Pulmonary artery endothelial cell (primary cell): ENCODE measurements around the gene DHRS7B. TPM values are rescaled to one million over a fixed set of nuclear protein-coding genes. Genes with fewer than 3 reads are reported as not detected.
"Not testable (repeated sequence)": the region's sequence is repeated elsewhere in the genome, so short reads cannot be mapped to it uniquely, and the experiment has no call there.

Experiments used
- DNase-seq: peaks from one replicate; pipeline ENCODE4 v3.0.0-alpha.2; 2011; ENCODE audit warnings: low read depth, low spot score
- total RNA-seq: library from RNA; depleted of rRNA; stranded (reverse); fragments of >200 nt; gene quantifications from 2 replicates; pipeline ENCODE4 v1.2.3, GENCODE V29; 2014

The DHRS7B gene
- total RNA-seq, 1 donor from 2014 or later = 12.5 TPM

DNA sequence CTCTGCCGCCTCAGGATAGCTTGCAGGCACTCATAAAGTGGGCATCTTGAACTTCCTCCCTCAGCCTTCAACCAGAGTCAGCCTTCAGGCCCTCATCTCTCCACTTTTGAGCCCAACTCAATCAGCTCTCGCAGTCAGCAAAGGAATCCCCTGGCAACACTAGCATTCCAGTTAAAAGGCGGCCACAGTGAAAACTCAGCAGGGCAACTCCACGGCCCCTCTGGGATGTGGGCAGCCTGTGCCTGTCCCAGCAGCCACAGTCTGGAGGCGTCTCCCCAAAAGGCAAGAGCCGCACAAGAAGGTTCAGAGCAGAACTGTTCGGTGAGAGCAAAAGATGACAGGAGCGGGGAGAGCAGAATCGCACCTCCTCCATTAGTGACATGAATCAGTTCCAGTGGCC lies 78.2 kb downstream of the DHRS7B start:
- DNase-seq = no peak

DNA sequence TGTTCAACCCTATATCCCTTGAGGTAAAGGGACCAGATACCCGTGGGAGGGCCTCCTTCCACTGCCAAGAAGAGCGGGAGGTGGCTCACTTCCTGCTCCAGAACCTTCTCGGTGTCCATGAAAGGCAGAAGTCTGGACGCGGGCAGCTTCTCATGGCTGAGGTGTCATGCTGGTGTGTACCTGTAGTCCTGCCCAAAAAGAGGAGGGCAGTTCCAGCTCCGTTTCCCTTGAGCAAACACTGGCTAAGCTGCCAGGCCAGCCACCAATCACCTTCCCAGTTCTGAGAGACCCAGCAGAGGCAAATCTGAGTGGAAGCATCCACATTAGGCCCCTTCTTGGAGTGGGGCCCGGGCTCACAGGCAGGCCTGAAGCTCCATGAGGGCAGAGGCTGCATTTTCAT lies 81.6 kb downstream of the DHRS7B start:
- no peak for DNase-seq

DNA sequence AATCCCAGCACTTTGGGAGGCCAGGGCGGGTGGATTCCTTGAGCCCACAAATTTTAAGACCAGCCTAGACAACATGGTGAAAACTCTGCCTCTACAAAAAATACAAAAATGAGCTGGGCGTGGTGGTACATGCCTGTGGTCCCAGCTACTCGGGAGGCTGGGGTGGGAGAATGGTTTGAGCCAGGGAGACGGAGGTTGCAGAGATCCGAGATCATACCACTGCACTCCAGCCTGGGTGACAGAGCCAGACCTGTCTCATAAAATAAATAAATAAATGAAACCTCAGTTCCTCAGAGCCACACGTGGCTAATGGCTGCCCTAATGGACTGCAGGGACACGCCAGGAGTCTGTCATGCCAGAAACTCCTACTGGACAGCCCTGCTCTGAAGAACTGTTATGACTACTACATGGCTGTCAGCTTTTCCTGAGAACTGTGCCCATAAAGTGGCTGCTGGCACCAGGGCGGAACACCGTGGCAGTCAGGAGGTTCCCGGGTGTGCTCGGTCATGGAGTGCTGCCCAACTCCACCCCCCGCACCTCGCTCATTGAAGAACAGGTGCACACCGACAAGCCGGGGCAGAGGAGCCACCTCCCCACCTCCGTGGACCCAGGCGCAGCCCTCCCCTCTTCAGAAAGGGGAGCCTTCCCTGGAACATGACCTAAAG lies 82.9 kb downstream of the DHRS7B start:
- no peak for DNase-seq

DNA sequence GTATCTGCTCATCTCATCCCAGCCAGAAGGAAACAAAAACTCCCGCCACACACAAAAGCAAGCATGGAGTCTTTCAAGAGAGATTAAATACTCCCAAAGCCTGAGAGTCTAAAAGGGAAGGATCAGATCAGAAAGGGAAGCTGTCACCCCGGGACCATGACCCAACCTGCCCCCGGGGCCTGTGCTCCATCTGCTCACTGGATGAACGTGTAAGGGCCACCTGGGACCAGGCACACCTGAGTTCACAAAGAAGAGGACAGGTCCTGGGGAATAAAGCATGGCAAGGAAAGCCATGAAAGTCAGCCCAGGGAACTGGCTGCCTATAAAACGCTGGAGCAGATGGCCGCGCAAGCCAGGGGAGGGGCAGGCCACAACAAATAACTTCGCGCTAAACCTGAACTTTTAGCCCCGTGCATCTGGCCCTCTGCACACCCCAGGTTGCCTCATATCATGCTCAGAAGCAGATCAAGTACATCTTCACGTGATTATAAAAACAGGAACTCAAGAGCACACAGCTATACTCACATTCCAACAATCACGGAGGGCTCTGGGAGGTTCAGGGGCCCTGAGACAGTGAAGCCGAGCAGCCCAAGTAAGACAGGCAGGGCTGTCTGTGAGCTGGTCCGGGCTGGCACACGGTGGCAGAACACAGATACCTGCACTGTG lies 83.8 kb downstream of the DHRS7B start:
- no peak for DNase-seq

DNA sequence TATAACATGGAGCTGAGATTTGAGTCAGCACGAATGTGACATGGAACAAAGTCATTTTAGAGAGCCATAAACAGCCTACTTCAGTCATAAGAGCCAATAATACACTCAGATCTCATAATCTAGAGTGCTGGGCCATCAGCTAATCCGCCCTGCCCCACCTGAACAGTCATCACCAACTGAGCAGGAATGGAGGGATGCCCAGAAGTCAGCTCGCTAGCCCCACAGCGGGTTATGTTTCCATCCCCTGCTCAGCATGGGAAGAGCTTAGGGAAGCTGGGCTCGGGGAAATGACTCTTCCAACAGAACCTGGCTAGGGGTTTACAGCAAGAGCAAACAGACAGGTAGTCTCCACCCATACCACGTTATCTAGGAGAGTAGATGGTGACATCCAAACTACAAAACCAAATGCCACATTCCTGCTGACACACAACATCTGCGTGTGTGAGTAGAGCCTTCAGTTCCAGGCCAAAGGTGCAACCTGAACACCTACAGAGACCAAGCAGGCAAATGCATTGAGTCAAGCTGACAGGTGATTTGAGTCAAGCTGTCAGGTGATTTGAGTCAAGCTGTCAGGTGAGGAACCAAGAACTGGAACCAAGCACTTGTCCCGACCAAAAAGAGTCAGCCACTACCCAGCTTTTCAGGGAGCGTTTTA lies 85.2 kb downstream of the DHRS7B start:
- DNase-seq = no peak

DNA sequence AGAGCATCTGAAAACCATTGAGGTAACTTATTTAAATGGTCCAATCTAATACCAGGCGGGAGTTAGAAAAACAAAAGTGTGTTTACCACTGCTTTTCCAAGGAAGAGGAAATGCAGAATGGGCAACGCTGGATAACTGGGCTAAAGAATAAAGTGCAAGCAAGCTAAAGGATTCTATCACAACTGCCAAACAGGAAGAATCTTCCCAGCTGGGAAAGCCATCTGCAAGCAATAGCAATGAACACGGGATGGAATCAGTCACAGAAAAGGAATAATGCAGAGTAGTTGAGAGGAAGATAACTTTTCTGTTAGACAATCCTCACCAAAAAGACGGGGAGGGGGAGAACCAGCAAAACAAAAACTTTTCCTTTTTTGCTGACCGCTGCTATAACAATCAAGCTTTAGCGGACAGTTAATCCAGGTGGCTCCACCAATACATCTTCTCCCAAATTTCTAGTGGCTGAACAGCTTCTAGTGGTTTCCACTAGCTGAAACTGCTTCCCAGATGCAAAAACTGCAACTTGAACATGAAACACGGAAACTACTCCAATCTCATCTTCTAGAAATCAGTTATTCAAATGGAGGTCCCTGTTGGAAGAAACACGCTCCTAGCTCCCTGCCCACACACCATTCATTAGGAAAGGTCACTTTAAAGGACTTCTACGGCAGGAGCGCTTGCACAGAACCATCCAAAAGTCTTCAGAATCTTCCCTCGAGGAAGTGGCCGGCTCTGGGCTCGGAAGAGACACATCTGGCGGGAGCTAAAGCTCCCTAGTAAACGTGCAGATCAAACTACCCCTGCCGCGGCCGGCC lies 86.3 kb downstream of the DHRS7B start:
- no peak for DNase-seq

DNA sequence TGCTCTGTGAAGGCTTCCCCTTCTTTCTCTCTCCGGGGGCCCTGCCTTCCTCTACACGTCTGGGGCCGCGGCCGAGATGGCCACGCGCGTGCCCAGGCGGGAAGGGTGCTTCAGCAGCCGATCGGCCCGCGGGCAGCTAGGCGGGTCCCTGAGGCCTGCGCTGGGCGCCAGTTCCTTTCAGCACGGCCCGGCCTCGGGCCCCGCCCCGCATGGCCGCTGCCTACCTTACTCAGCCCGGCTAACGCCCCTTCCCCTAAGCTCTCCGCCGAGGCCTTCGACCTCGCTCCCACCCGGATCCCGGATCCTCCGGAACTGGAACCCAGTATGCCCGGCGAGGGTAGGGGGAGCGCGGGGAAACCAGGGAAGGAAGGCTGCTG lies 86.9 kb downstream of the DHRS7B start:
- DNase-seq = no peak

DNA sequence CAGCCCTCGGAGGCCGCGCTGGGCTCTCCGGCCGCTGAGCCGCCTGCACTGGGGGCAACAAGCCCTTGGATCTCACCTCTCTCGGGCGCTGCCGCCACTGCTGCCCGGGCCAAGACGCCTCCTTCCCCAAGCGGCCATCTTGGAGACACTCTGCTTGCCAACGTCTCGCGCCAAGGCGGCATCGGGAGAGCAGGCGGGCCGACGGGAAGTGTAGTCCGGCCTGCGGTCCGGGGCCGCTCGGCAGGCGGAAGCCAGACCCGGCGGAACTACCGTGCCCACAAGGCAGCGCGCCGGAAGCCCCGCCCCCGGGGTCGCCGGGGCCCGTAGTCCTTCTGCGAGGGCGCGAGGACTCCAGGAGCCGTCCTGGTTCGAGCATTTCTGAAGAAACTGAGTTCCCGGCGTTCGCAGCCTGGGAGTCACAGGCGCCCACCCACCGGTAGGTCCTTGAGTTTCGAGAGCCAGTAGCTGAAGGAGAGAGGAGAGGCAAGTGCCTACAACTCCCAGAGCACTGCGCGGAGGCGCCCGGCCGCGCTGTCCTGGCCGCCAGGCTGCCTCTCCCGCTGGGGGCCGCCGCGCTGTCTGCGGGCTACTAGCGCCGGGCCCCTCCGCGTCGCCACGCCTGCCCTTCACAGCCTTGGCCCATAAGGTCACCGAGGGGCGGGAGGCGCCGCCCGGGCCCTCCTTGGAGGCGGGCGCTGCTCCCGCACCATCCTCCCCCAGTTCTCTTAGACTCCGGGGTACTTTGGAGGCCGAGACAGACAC lies 87.4 kb downstream of the DHRS7B start, which contains the start of gene TMEM11:
Gene TMEM11, minus strand, starts transcription at position 147 of the 762 bp plus-strand sequence. Its CDS starts 9 bp downstream, at position 138.
- peak; percentile 91 for DNase-seq

DNA sequence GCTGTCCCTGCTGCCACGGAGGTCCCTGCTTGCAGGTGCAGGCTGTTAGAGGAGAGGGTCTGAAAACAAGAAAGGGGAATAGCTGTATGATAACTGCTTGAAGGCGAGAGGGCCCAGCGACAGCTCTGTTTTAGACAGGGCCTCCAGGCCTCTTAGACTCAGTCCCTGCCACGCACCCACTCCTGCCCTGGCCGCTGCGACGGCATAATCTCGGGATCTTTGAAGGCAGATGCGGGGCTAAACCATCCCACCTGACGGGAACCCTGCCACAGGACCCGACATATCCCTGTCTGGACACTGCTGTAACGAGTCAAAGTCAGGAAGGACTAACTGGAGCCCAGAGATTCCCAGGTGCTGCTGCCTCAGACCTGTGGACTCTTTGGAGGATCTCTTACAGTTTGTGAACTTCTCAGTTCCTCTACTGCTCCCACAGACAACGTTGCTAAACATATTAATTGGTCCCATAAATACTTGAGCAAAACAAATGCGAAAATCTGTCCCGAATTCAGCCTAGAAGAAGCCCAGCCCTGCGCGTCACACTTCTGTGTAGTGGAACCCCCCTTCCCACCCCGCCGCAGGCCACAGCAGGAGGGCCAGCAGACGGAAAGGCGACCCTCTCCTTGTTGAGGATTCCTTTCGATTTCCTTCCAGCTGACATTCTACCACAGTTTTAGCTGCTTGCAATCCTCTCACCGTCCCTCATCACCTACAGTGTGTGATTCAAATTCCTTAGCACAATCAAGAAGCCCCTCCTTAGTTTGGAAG lies 88.2 kb downstream of the DHRS7B start:
- DNase-seq = no peak

DNA sequence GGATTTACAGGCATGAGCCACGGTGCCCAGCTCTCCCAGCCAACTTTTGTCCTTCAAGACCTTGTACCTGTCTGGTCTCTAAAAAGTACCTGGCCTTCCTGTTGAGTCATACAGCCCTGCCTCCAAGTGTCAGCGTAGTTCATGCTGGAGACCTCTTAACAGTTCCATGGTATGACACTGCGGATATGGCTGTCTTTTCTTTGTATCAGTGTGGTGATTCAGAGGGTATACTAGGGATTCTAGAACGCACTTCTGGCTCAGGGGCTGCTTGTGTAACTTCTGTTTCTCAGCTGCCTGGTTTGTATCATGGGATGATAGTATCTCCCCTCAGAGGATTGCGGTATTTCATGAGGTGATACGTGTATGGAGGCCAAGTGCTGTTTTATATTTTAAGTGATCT lies 89.2 kb downstream of the DHRS7B start:
- DNase-seq = no peak

DNA sequence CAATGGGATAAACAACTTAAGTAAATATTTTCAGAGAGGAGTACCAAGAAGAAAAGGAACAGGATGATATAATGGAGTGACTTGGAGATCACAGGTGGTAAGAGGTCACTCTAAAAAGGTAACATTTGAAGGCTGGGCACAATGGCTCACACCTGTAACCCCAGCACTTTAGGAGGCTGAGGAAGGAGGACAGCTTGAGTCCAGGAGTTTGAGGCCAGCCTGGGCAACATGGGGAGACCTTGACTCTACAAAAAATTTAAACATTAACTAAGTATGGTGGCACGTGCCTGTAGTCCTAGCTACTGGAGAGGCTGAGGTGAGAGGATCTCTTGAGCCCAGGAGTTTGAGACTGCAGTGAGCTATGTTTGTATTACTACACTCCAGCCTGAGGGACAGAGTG lies 90.6 kb downstream of the DHRS7B start:
- DNase-seq = no peak

DNA sequence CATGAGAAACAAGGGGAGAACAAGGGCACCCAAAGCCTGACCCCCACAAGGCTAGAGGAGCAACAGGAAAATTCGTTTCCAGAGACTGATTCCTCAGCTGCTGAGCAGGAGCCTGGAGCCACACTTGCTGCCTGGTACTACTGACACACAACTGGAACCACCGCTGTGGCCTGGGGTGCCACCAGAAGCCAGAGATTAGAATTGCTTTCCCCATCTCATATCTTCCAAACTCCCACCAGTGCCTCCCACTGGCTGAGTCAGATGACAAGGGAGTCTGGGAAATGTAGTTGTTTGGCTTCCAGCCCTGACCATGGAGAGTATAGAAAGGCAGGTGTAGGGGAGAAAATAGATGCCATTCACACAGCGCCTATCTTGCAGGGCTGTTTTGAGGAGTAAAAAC lies 91.3 kb downstream of the DHRS7B start:
- DNase-seq = no peak

DNA sequence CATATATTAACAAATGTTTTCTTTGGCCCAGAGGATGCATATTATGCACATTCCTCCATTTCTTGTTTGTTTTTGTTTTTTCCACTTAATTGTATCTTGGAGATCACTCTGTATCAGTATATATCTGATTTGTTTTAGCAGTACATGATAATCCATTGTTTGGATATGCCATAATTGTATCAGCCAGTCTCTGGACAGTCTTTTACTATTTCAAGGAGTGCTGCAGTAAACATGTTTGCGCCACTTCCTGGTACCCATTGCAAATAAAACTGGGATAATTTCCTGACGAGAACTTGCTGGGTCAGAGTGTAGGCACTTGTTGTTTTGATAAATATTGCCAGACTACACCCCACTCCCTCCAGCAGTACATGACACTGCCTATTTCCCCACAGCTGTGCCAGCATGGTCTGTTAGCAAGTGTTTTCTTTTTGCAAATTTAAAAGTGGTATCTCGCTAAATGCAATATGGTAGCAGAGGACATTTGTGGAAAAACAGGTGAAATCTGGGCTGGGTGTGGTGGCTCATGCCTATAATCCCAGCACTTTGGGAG lies 92.1 kb downstream of the DHRS7B start:
- no peak for DNase-seq

DNA sequence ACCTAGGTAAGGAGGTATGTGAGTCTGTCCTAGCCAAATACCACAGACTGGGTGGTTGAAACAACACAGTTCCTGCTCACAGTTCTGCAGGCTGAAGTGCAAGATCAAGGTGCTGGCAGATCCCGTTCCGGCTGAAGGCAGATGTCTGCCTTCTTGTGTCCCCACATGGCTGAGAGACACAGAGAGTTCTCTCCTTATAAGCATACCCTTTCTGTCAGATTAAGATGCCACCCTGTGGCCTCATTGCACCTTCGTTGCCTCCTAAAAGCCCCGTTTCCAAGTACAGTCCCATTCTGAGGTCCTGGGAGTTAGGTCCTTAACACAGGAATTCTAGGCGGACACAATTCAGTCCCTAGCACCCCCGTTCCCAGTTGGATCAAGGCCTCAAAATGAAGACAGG lies 96.3 kb downstream of the DHRS7B start:
- DNase-seq = no peak

DNA sequence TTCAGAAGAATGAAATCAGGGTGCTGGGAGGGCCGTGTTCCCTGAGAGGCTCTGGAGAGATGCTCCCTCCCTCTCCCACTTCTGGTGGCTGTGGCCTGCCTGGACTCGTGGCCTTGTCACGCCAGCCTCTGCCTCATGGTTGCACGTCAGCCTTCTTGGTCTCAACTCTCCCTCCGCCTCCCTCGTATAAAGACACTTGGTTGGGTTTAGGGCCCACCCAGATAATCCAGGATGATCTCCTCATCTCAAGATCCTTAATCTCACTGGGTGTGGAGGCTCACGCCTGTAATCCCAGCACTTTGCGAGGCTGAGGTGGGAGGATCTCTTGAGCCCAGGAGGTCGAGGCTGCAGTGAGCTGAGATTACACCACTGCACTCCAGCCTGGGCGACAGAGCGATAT lies 100.5 kb downstream of the DHRS7B start:
- DNase-seq = not testable (repeated sequence)

DNA sequence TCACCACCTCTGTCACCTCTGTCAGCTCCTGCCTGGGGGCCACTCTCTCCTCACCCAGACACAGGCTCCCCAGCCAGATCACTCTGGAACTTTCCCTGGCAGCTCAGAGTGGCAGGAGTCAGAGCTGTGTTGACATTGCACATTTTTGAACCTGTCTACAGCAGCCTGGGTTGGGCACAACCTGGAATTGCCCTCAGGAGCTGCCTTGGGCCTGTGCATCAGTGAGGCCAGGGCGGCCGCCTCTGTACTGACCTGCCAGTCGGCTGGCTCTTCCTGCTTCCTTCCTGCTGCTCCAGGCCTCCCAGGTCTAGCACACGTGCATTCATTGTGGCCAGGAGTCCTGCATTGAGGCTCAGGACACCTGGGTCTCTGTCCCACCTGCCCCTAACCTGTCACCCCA lies 101.3 kb downstream of the DHRS7B start:
- no peak for DNase-seq

DNA sequence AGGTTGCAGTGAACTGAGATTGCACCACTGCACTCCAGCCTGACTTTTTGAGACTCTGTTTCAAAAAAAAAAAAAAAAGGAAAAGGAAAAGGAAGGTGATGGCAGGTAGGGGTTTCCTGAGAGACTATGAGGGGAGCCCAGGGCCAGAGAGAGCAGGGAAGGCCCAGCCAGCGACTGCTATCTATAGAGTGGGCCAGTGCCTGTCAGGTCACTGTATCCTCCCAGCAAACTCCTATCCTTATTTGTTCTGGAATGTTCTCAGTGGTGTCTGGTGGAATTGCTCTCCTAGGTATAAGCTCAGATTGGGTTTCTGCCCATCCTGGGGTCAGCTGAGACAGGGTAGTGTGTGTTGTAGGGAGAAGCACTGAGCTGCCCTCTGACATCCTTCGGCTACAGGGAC lies 102.1 kb downstream of the DHRS7B start:
- DNase-seq = no peak

DNA sequence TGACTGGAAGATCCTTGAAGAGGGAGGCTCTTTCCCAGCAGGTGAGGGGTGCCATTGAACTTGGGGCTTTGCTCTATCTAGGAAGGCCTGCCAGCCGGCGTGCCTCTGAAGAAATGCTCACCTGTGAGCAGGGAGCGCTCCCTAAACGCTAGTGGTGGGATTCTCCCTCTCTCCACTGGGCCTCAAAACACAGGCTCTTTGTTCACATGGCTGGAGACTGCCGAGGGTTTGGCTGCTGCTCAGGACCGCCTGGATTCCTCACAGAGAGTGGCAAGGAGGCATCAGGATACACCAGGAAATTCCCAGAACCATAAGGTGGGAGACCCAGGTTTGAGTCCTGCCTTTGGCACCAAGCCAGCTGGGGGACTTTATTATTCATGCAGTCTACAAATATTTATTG lies 104.8 kb downstream of the DHRS7B start:
- no peak for DNase-seq

DNA sequence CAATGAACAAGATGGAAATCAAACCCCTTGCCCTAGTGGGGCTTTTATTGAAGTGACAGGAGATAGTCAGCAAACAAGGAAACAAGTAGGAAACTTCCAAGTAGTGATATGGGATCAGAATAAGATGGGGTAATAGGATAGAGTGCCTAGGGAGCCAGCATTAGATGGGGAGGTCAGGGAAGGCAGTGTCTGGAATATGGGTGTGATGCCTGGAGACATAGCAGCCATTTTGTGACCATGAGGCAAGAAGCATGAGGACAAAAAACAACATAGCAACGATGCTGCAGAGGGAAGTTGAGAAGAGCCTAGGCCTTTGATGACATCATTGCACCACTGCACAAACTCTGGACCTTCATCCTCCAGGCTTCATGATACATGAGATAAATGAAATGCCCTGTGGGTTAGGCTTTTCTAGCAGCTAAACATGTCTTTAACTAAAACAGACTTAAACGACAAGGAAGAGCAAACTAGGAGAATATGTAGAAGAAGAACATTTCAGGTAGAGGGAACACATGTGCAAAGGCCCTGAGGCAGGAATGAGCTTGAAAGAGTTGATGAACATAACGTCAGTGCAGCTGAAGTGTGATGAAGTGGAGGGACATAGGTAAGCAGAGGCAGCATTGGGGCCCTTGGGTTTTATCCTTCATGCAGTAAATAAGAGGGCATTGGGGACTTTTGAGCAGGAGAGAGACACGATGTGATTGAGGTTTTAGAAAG lies 105.4 kb downstream of the DHRS7B start:
- no peak for DNase-seq
